ENCODE measurements around the gene APOH. TPM values are rescaled to one million over a fixed set of nuclear protein-coding genes. Genes with fewer than 3 reads are reported as not detected.

Gene APOH
- total and polyA plus RNA-seq, 2 of the 13 experiments (the other 11 are each of a cell fraction or from before 2014, with no cell fraction given): 4,846 to 5,748 TPM

GRCh38 chr17:66235377-66235994, 6.3 kb upstream of the APOH start (continued):
- TF ChIP-seq AHDC1 (CRISPR knock-in tag; IDR thresholded peaks at IDR 0.05; ENCODE audit: borderline replicate concordance): peak; percentile 92; the same call in 1 of the 2 replicates
- TF ChIP-seq ZNF652 (CRISPR knock-in tag; IDR thresholded peaks at IDR 0.05; ENCODE audit: borderline replicate concordance, low read depth): peak; percentile 19; the same call in 1 of the 2 replicates
- TF ChIP-seq SOX5 (CRISPR knock-in tag; IDR thresholded peaks at IDR 0.05; ENCODE audit: borderline replicate concordance): peak; percentile 79; the same call in 1 of the 2 replicates
- TF ChIP-seq MLLT10 (CRISPR knock-in tag; IDR thresholded peaks at IDR 0.05): no peak
- no peak for TF ChIP-seq ZNF75D (CRISPR knock-in tag; IDR thresholded peaks at IDR 0.05; ENCODE audit: borderline replicate concordance)
- TF ChIP-seq ZNF589 (CRISPR knock-in tag; conservative IDR thresholded peaks at IDR 0.05): no peak
- TF ChIP-seq ZNF383 (CRISPR knock-in tag; IDR thresholded peaks at IDR 0.05; ENCODE audit: borderline replicate concordance): no peak
- TF ChIP-seq ZNF569 (CRISPR knock-in tag; IDR thresholded peaks at IDR 0.05; ENCODE audit: borderline replicate concordance): no peak
- TF ChIP-seq ZNF275 (CRISPR knock-in tag; IDR thresholded peaks at IDR 0.05; ENCODE audit: borderline replicate concordance): no peak
- no peak for TF ChIP-seq XBP1 (CRISPR knock-in tag; IDR thresholded peaks at IDR 0.05)
- TF ChIP-seq ZNF552 (CRISPR knock-in tag; IDR thresholded peaks at IDR 0.05; ENCODE audit: borderline replicate concordance): no peak
- no peak for TF ChIP-seq ZNF576 (CRISPR knock-in tag; IDR thresholded peaks at IDR 0.05)
- TF ChIP-seq ZNF318 (CRISPR knock-in tag; IDR thresholded peaks at IDR 0.05): no peak
- TF ChIP-seq GPN1 (CRISPR knock-in tag; IDR thresholded peaks at IDR 0.05; ENCODE audit: borderline replicate concordance): no peak

All from HepG2 (cell line).